ENCODE measurements around the gene CNN1.
"Not testable (repeated sequence)": the region's sequence is repeated elsewhere in the genome, so short reads cannot be mapped to it uniquely, and the experiment has no call there.

Gene CNN1

DNA sequence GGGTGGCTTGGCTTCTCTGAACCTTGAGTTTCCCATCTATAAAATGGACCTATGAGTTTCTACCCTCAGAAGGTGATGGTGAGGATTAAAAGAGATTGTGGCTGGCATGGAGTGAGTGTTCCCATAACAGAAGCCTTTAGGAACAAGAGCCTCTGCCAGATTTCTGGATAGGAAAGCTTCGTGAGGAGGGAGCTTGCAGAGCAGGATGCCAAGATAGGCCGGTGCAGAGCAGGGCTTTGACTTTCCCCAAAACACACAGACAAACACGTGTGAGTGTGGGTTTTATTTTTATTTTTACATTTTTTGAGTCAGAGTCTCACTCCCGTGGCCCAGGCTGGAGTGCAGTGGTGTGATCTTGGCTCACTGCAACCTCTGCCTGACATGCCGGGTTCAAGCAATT, 3.7 kb upstream of the CNN1 start:
- DNase-seq = no peak

- peak; percentile 44 for DNase-seq
These were observed 2.7 kb upstream of the CNN1 start for GRCh38 chr19:11535792-11536595.

- no peak for DNase-seq
These were observed 1.1 kb downstream of the CNN1 start for GRCh38 chr19:11539495-11540365.

- no peak for DNase-seq
These were observed 2.0 kb downstream of the CNN1 start for GRCh38 chr19:11540645-11541044.

DNA sequence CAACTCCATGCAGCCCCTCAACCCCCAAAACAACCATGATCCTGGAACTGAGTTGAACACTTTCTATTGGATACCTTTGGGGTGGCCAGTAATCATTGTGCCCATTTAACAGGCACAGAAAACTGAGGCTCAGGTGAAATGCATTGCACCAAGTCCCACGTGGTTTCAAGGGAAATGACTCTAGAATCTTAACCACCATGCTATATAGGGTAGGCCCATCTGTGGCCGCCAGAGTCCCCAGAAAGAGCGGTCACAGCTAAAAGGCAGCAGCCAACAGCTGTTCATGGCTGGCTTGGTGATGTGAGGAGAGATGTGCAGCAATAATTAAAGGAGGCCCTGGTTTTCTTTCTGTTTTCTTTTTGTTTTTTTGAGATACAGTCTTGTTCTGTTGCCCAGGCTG, 2.6 kb downstream of the CNN1 start:
- no peak for DNase-seq

GRCh38 chr19:11547929-11548700, 9.5 kb downstream of the CNN1 start:
- DNase-seq = no peak

DNA sequence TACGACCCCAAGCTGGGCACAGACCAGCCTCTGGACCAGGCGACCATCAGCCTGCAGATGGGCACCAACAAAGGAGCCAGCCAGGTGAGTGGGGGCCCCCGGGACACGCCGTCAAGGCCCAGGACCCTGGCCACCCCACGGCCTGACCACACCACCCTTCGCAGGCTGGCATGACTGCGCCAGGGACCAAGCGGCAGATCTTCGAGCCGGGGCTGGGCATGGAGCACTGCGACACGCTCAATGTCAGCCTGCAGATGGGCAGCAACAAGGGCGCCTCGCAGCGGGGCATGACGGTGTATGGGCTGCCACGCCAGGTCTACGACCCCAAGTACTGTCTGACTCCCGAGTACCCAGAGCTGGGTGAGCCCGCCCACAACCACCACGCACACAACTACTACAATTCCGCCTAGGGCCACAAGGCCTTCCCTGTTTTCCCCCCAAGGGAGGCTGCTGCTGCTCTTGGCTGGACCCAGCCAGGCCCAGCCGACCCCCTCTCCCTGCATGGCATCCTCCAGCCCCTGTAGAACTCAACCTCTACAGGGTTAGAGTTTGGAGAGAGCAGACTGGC, 10.8 kb downstream of the CNN1 start:
- no peak for DNase-seq

DNA sequence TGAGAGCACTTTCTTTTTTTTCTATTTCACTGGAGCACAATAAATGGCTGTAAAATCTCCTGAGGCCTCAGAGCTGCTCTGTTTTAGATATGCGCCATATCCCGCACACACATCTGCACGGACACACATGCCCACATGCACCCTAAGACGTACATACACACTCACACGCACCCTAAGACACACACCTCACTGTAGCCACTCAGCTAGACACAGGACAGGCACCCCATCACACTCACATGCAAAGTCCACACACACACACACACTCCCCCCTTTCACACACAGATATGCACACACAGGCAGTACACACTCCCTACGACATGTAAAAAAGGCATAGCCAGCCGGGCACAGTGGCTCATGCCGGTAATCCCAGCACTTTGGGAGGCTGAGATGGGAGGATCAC, 11.6 kb downstream of the CNN1 start:
- DNase-seq = no peak

- no peak for DNase-seq
These were observed 13.1 kb downstream of the CNN1 start for GRCh38 chr19:11551603-11552235.

- no peak for DNase-seq
These were observed 14.2 kb downstream of the CNN1 start for GRCh38 chr19:11552666-11553372.

- DNase-seq = no peak
These were observed 15.5 kb downstream of the CNN1 start for GRCh38 chr19:11554160-11554559.

GRCh38 chr19:11555246-11555645, 16.6 kb downstream of the CNN1 start:
- no peak for DNase-seq

- no peak for DNase-seq
These were observed 18.2 kb downstream of the CNN1 start for GRCh38 chr19:11556634-11557420.

GRCh38 chr19:11558881-11559828, 20.5 kb downstream of the CNN1 start, which contains the start of gene ELOF1:
Gene ELOF1 (minus strand): TSS chr19:11559230. CDS start chr19:11554347, 4,883 bp downstream.
- DNase-seq = peak; percentile 86

- DNase-seq = peak; percentile 12
These were observed 21.9 kb downstream of the CNN1 start for GRCh38 chr19:11560404-11561051.

DNA sequence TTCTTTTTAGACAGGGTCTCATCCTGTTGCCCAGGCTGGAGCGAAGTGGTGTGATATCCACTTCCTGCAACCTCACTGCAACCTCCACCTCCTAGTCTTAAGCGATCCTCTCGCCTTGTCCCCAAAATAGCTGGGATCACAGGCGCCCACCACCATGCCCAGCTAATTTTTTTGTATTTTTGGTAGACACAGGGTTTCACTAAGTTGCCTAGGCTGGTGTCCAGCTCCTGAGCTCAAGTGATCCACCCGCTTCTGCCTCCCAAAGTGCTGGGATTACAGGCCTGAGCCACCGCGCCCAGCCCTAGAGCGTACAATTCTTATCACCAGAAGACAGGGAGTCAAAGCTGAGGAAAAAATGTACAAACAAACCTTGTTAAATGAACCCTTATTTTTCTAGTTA, 24.9 kb downstream of the CNN1 start:
- no peak for DNase-seq

DNA sequence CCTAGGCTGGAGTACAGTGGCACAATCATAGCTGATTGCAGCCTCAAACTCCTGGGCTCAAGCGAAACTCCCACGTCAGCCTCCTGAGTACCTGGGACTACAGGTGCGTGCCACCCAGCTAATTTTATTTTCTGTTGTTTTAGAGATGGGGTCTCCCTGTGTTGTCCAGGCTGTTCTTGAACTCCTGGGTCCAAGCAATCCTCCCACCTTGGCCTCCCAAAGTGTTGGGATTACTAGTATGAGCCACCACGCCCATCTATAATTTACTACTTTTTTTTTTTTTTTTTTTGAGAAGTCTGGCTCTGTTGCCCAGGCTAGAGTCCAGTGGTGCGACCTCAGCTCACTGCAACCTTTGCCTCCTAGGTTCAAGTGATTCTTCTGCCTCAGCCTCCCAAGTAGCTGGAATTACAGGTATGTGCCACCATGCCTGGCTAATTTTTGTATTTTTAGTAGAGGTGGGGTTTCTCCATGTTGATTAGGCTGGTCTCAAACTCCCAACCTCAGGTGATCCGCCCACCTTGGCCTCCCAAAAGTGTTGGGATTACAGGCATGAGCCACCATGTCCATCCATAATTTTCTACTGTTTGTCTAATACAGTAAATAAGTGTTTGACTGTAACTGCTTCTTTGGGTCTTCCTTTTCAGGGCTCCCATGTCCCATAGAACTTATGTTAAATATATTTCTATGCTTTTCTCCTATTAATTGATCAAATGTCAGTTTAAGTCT, 25.6 kb downstream of the CNN1 start:
- DNase-seq = not testable (repeated sequence)

- not testable (repeated sequence) for DNase-seq
These were observed 27.0 kb downstream of the CNN1 start for GRCh38 chr19:11565649-11565980.
